Liver (tissue), 3 donors: ENCODE results near the gene RAD9A.

ENCODE experiments used
- EGR1 ChIP-seq, 2 donors: IDR thresholded peaks; 2 replicates each; pipeline ENCODE4 v1.6.1; 2016 to 2018; ENCODE audit warnings: antibody characterized with exemption in 2 of 2, low read depth in 2 of 2
- FOXA1 ChIP-seq: IDR thresholded peaks from 2 replicates; pipeline ENCODE4 v1.6.1; 2016; ENCODE audit warnings: antibody characterized with exemption
- HNF4A ChIP-seq, 2 donors: conservative IDR thresholded peaks; 2 replicates each; pipeline ENCODE4 v1.6.1; 2016; ENCODE audit warnings: antibody characterized with exemption in 2 of 2, mild to moderate bottlenecking in 2 of 2
- MAX ChIP-seq: IDR thresholded peaks from 2 replicates; pipeline ENCODE4 v1.6.1; 2016; ENCODE audit warnings: antibody characterized with exemption
- RXRA ChIP-seq, 2 donors: IDR thresholded peaks; 2 replicates each; pipeline ENCODE4 v1.6.1; 2017 to 2018; ENCODE audit warnings: antibody characterized with exemption in 2 of 2, mild to moderate bottlenecking in 1 of 2
- SP1 ChIP-seq: IDR thresholded peaks from 2 replicates; pipeline ENCODE4 v1.6.1; 2018; ENCODE audit warnings: antibody characterized with exemption, mild to moderate bottlenecking
- YY1 ChIP-seq: IDR thresholded peaks from 2 replicates; pipeline ENCODE4 v1.6.1; 2016; ENCODE audit warnings: antibody characterized with exemption, mild to moderate bottlenecking
- TF ChIP-seq, protein P1 (sequence below): fragments of 150-350 bp; IDR thresholded peaks from 2 replicates; pipeline ENCODE4 v1.5.1; 2017; ENCODE audit warnings: improper control_type of control experiment, low read depth, low read length; ENCODE audit not compliant: missing input control
- TF ChIP-seq, protein P2 (sequence below): IDR thresholded peaks from 2 replicates; pipeline ENCODE4 v1.6.1; 2016; ENCODE audit warnings: antibody characterized with exemption, mild to moderate bottlenecking
- TF ChIP-seq, protein P3 (sequence below): IDR thresholded peaks from 2 replicates; pipeline ENCODE4 v1.6.1; 2016; ENCODE audit warnings: antibody characterized with exemption
- TF ChIP-seq, protein P4 (sequence below): IDR thresholded peaks from 2 replicates; pipeline ENCODE4 v1.6.1; 2016; ENCODE audit warnings: antibody characterized with exemption
- donor health status: healthy.
- donor health status: healthy.

GRCh38 chr11:67395555-67396258, 3.9 kb downstream of the RAD9A start:
- TF ChIP-seq, protein P1, sequence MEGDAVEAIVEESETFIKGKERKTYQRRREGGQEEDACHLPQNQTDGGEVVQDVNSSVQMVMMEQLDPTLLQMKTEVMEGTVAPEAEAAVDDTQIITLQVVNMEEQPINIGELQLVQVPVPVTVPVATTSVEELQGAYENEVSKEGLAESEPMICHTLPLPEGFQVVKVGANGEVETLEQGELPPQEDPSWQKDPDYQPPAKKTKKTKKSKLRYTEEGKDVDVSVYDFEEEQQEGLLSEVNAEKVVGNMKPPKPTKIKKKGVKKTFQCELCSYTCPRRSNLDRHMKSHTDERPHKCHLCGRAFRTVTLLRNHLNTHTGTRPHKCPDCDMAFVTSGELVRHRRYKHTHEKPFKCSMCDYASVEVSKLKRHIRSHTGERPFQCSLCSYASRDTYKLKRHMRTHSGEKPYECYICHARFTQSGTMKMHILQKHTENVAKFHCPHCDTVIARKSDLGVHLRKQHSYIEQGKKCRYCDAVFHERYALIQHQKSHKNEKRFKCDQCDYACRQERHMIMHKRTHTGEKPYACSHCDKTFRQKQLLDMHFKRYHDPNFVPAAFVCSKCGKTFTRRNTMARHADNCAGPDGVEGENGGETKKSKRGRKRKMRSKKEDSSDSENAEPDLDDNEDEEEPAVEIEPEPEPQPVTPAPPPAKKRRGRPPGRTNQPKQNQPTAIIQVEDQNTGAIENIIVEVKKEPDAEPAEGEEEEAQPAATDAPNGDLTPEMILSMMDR, result no peak
- TF ChIP-seq EGR1 (IDR thresholded peaks at IDR 0.05; ENCODE audit: low read depth in 2 of 2) (no peak), MAX (no peak), SP1 (no peak), YY1 (no peak), FOXA1 (no peak), RXRA (IDR thresholded peaks at IDR 0.05) (no peak), HNF4A (conservative IDR thresholded peaks at IDR 0.05) (no peak)
- TF ChIP-seq, protein P2, sequence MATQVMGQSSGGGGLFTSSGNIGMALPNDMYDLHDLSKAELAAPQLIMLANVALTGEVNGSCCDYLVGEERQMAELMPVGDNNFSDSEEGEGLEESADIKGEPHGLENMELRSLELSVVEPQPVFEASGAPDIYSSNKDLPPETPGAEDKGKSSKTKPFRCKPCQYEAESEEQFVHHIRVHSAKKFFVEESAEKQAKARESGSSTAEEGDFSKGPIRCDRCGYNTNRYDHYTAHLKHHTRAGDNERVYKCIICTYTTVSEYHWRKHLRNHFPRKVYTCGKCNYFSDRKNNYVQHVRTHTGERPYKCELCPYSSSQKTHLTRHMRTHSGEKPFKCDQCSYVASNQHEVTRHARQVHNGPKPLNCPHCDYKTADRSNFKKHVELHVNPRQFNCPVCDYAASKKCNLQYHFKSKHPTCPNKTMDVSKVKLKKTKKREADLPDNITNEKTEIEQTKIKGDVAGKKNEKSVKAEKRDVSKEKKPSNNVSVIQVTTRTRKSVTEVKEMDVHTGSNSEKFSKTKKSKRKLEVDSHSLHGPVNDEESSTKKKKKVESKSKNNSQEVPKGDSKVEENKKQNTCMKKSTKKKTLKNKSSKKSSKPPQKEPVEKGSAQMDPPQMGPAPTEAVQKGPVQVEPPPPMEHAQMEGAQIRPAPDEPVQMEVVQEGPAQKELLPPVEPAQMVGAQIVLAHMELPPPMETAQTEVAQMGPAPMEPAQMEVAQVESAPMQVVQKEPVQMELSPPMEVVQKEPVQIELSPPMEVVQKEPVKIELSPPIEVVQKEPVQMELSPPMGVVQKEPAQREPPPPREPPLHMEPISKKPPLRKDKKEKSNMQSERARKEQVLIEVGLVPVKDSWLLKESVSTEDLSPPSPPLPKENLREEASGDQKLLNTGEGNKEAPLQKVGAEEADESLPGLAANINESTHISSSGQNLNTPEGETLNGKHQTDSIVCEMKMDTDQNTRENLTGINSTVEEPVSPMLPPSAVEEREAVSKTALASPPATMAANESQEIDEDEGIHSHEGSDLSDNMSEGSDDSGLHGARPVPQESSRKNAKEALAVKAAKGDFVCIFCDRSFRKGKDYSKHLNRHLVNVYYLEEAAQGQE, result no peak
- TF ChIP-seq, protein P3, sequence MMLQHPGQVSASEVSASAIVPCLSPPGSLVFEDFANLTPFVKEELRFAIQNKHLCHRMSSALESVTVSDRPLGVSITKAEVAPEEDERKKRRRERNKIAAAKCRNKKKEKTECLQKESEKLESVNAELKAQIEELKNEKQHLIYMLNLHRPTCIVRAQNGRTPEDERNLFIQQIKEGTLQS, result no peak
- TF ChIP-seq, protein P4, sequence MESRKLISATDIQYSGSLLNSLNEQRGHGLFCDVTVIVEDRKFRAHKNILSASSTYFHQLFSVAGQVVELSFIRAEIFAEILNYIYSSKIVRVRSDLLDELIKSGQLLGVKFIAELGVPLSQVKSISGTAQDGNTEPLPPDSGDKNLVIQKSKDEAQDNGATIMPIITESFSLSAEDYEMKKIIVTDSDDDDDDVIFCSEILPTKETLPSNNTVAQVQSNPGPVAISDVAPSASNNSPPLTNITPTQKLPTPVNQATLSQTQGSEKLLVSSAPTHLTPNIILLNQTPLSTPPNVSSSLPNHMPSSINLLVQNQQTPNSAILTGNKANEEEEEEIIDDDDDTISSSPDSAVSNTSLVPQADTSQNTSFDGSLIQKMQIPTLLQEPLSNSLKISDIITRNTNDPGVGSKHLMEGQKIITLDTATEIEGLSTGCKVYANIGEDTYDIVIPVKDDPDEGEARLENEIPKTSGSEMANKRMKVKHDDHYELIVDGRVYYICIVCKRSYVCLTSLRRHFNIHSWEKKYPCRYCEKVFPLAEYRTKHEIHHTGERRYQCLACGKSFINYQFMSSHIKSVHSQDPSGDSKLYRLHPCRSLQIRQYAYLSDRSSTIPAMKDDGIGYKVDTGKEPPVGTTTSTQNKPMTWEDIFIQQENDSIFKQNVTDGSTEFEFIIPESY, result no peak
